ENCODE results near the gene SREBF1.
A peak's percentile ranks its signal among the peaks of the same experiment; 100 is the strongest.
"Not testable (repeated sequence)": the region's sequence is repeated elsewhere in the genome, so short reads cannot be mapped to it uniquely, and the experiment has no call there.

Gene SREBF1

DNA sequence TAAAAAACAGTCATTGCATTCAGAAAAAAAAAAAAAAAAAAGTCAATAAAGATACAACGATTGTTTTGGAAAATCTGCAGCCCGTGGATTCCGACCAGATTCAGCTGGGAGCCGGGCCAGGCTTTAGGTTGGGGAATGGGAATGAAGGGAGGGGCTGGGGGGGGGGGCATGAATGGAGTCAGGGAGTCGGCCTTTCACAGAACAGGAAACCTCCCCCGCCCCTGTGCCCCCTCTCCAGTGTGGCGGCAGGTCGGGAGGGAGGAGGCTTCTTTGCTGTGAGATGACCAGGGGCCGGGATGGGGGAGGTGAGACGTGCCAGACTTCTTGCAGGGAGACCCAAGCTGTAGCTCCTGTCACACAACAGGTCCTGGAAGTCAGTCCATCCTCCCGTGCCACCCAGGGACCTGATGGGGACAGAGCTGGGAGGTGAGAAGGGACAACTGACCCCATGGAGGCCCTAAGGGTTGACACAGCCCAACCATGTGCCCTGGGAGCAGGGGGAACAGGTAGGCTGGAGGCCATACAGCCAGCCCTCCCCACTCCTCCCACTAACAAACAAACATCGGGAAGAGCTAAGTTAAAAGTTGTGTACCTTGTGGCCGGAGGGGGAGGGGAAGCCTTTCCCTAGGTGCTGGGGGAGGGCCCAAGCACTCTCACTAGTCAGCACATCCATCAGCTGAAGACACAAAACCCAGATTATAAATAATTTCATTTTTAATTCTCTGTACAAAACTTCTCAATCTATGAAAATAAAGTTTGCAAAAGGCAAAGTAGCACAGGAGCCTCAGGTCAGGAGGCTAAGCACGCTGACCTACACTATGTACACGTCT, 25.2 kb downstream of the SREBF1 start:
- DNase-seq (ENCODE audit: low spot score): peak; percentile 79

DNA sequence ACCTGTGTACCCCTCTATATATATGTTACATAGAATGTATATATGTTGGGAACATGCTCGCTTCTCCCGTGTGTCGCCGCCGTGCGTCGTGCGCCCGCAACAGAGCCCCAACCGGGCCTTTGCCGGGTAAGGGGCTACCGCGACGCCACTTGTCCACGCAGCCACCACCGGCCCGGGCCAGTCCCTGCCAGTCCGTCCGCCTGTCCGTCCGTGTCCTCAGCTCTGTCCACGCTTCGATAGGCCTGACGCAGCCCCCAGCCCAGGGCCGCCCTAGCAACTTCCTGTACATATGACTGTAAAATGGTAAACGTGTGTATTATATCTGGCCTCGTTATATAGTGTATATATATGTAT, 25.9 kb downstream of the SREBF1 start:
- no peak for DNase-seq (ENCODE audit: low spot score)

DNA sequence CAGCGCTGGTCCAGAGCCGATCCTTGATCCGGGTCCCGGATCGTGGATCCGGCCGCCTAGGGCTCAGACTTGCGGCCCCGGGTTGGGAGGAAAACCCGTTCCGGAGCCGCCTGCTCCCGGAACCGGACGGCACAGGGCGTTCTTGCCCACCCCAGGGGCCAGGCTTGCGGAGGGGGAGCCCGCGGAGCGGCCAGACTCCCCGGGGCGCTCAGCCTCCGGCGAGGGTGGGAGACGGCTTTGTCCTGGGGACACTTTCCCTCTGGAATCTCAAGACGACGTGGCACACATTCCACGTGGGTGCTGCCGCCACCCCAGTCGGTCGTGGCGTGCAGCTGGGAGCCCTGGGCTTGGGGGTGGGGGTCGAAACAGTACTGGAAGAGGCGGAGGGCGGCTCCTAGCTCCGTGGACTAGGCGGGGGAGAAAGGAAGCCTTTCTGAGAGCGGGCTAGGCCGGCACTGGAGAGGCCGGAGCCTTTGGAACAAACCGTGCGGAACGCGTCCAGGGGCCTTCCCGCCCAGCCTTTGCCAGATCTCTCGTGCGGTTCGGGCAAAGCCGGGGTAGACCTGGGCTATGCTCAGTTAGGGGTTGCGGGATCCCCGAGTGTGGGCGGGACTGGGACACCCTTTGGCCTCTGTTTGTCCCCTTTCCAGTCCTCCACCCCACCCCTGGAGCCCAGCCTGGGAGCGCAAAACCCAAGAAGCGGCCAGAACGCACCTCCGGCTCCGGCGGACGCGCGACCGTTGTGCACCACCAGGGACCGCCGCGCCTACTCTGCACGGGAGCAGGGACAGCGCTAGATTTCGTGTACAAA, 26.5 kb downstream of the SREBF1 start:
- DNase-seq (ENCODE audit: low spot score): peak; percentile 85

DNA sequence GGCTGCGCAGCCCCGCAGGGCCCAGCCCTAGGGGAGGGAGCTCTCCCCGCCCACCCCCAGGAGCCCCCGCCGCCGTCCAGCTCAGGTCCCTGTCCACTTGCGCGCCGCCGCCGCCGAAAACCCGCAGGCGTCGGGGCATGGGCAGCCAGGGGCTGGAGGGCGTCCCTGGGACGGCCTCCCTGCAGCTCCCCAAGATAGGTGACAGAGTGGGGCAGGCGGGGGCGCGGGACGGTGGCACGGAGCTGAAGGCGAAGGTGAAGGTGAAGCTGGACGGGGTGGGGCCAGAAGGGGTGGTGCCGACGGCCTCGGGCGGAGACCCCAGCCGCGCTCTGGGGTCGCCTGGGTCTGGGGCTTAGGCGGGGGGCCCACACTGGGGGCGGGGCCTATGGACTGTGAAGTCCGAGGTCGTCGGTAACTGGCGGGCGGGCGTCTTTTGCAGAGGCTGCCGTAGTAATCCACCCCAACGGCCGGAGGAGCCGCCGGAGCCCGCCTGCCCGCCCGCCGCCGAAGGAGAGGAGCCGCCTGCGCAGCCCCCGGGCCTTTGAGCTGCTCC, 27.2 kb downstream of the SREBF1 start:
- DNase-seq (ENCODE audit: low spot score): no peak

DNA sequence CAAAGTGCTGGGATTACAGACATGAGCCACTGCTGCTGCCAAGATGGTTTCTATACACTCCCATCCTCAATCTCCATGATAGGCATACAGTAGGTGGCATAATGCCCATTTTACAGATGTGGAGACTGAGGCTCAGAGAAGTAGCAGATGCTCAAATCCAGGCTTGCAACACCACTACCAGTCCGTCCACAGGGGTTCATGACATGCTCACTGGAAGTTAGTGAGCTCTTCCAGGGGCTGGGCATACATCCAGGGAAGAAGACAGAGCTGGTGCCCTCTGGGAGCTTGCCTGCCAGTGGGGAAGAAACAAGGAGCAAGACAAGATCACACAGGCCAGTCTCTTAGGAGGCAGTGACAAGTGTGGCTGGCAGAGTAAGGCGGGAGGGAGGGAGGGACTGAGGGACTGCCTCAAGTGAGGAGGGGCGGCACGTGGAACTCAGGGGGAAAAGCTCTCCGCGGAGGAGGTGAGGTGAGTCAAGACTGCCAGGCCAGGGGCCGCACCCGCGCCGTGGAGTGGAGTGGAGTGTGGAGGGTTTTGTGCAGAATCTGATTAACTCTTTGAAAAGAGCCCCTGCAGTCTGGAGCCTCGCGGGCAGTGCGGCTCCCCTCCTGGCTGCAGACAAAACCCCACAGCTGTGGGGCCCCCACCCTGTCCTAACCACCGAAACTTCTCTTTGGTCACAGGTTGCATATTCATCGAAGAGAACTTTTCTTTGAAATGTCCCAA, 27.9 kb downstream of the SREBF1 start:
- no peak for DNase-seq (ENCODE audit: low spot score)

DNA sequence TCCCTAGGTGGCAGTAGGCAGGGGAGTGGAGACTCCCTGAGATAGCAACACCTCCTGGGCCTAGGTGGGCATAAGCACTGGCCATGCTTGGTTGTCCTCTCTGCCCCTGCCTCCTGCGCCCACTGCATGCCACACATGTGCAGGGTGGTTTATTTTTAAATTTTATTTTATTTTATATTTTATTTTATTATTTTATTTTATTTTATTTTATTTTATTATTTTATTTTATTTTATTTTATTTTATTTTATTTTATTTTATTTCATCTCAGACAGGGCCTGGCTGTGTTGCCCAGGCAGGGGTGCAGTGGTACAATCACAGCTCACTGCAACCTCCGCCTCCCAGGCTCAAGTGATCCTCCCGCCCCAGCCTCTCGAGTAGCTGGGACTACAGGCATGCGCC, 28.6 kb downstream of the SREBF1 start:
- not testable (repeated sequence) for DNase-seq (ENCODE audit: low spot score)

DNA sequence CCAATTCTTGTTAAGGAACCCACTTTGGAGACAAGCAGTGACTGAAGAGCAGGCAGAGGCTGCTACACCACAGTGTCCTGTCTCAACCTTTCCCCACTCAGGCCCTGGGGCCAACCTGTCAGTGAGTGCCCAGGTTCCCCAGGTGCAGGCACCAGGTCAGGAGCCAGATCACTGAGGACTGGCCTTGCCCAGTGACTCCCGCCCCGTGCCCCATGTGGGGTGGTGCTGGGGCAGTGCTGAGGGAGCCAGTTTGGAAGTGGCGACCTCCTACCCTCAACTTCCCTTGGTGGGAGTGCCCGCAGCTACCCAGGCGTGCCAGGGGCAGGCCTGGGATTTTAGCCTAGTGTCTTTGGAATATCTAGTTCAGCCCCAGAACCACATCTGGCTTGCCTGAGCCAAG, 29.3 kb downstream of the SREBF1 start:
- no peak for DNase-seq (ENCODE audit: low spot score)

DNA sequence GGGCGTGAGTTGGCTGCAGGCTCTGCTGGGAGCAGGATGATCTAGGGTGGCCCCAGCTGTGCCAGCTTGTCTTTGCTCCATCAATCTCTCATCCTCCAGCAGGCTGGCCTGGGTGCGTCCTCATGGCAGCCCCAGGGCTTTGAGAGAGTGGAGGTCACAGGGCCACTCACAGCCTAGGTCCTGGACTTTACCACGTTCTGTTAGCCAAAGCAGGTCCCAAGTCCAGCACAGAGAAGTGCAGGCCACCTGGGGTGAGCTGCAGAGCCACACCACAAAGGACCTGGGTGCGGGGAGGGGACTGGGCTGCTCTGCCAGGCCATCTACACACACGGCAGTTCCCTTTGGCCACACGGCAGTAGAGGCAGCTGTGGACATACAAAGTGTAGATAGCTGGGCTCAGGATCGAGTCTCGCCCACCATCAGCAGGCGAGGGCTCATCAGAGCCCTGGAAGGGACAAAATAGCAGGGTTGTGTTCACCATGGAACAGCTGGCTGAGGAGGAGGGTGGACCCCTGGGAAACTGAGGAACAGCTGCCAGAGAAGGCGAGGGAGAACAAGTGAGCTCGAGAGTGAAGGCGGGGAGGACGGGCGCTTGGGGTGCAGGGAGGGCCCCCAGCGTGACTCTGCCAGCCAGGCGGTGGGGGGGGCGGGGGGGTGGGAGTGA, 30.0 kb downstream of the SREBF1 start:
- DNase-seq (ENCODE audit: low spot score): no peak

DNA sequence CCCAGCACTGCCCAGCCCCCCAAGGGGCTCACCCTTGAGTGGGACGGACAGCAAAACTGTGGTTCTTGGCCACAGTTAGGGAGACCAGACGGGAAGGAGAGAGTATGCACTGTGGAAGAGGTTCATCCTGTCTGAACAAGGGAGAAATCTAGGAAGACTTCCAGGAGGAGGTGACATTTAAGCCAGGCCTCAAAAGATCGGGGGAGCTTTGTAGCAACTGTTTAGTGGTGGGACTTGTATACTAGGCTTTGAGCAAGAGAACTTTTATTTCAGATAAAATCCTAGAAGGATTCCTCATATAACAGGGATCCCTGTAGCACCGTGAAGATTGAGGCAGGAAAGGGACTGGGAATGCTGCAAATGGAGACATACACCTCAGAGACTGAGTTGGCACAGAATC, 30.8 kb downstream of the SREBF1 start:
- no peak for DNase-seq (ENCODE audit: low spot score)

DNA sequence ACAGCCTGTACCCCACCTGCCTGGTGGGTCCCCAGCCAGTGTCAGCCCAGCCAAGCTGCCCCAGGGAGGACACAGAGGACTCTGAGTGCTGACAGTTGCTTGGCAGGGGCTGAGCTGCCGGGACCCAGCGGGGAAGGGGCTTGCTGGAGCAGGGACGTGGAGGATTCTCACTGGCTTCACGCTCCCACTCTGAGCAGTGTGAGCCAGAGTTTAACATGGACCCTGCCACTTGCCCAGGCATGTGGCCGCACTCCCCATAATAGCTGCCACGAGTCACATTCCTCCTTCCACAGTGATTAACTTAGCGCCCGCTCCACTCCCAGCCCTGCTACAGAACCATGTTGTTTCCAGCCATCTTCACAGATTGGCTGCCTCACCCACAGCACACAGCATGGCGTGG, 31.2 kb downstream of the SREBF1 start:
- DNase-seq (ENCODE audit: low spot score): no peak

DNA sequence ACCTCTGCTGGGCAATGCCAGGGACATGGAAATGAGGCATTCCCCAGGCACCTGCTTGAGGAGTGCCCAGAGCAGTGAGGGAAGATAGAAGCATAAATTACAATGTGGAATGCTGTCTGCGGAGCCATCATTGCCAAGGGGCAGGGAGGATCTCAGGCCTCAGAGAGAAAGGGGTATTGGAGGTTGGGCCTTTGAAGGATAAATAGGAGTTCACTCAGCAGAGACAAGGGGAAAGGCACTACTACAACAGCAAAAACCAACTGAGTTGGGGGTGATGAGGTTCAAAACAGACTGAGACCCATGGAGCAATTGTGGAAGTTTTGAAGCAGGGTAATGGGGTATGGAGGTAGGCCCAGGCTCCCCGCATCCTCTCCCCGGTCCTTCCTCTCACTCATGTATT, 32.8 kb downstream of the SREBF1 start:
- DNase-seq (ENCODE audit: low spot score): no peak

DNA sequence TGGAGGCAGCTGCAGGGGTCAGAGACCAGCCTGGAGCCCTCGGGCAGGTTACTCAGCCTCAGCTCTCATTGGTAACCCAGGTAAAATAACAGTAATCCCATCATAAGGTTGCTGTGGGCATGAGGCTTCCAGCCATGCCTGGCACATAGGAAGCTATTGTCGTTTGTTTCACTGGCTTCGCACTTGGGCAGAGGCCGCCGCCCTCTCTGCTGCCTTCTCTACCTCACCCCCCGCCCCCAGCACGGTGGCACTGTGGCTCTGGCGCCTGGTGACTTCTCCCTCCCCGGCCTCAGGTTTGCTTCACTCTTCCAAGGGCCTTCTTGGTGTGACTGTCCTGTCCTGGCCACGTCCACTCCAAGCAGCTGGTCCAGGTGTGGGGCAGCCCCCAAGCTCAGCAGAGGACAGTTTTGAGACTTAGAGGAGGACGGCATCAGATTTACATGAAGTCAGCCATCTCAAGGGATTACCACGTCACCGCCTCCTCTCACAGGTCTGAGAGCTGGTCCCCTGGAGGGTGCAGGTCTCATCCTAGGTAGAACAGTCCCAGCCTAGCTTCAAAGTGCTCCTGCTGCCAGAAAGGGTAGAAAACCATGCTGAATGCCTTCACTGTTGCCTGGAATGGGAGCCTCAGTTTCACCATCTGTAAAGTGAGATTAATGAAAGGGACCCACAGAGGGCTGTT, 34.8 kb downstream of the SREBF1 start:
- no peak for DNase-seq (ENCODE audit: low spot score)

DNA sequence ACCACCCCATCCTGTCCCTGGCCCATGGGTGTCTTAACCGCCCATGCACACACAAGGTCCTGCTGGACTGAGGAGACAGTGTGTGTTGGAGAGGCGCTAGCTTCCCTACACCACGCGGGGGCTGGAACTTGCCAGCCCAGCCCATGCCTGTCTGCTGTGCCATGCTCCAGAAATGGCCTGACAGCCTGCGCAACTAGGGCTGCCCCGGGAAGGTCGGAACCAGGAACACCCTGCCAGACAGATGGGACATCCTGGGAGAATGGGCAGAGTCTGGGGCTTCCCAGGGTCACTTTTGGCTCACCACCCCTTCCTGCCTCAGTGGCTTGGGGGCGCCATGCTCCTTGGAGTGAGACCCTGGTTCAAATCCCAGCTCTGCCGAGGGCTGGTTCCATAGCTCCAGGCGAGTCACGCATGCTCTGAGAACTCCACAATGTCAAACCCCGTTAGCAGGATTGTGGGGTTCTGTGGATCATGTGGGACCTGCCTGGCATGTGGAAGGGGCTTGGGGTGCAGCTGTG, 36.2 kb downstream of the SREBF1 start:
- DNase-seq (ENCODE audit: low spot score): no peak

DNA sequence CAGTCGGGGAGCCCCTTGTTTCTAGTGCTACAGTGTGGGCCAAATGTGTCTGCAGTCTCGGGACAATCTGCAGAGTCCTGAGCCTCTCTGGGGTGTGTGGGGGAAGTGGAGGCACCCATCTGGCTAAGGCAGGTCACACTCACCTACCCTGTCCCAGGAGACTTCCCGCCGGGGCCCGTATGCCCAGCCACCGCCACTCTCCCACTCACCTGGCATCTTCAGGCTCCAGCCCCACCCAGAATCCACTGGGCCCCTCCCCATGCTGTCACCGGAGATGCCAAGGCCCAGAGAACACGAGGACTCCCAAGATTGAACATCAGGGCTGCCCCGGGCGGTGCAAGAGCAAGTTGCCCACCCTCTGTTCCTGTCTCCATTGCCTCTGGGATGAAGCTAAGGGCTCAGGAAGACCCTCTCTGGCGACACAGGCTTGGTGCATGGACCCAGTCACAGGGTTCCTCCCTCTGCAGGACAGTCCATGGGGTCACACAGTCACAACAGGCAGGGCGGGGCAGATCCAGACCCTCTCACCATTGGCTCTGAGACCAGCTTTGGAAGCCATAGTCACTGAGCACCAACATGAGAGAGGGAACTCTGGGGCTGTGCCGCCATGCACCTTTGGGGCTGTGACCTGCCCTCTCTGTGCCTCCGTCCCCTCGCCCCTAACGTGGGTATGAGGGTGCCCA, 38.1 kb downstream of the SREBF1 start:
- DNase-seq (ENCODE audit: low spot score): no peak

DNA sequence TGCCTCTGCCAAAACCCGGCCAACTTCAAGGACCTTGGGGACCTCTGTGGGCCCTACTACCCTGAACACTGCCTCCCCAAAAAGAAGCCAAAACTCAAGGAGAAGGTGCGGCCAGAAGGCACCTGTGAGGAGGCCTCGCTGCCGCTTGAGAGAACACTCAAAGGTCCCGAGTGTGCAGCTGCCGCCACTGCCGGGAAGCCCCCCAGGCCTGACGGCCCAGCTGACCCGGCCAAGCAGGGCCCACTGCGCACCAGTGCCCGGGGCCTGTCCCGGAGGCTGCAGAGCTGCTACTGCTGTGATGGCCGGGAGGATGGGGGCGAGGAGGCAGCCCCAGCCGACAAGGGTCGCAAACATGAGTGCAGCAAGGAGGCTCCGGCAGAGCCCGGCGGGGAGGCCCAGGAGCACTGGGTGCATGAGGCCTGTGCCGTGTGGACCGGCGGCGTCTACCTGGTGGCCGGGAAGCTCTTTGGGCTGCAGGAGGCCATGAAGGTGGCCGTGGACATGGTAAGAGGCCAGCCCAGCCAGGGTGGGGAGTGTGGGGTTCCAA, 38.7 kb downstream of the SREBF1 start:
- no peak for DNase-seq (ENCODE audit: low spot score)

DNA sequence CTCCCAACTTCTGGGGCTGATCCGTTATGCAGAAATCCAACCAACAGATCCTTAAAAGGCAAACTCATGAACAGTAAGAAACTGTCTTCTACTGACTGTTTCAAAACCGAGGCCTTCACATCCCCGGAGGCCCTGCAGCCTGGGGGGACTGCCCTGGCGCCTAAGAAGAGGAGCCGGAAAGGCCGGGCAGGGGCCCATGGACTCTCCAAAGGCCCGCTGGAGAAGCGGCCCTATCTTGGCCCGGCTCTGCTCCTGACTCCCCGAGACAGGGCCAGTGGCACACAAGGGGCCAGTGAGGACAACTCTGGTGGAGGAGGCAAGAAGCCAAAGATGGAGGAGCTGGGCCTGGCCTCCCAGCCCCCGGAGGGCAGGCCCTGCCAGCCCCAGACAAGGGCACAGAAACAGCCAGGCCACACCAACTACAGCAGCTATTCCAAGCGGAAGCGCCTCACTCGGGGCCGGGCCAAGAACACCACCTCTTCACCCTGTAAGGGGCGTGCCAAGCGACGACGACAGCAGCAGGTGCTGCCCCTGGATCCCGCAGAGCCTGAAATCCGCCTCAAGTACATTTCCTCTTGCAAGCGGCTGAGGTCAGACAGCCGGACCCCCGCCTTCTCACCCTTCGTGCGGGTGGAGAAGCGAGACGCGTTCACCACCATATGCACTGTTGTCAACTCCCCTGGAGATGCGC, 39.5 kb downstream of the SREBF1 start:
- DNase-seq (ENCODE audit: low spot score): no peak

DNA sequence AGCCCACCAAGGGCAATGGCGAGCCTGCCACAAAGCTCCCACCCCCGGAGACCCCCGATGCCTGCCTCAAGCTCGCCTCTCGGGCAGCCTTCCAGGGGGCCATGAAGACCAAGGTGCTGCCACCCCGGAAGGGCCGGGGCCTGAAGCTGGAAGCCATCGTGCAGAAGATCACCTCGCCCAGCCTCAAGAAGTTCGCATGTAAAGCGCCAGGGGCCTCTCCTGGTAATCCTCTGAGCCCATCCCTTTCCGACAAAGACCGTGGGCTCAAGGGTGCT, 40.1 kb downstream of the SREBF1 start:
- no peak for DNase-seq (ENCODE audit: low spot score)

DNA sequence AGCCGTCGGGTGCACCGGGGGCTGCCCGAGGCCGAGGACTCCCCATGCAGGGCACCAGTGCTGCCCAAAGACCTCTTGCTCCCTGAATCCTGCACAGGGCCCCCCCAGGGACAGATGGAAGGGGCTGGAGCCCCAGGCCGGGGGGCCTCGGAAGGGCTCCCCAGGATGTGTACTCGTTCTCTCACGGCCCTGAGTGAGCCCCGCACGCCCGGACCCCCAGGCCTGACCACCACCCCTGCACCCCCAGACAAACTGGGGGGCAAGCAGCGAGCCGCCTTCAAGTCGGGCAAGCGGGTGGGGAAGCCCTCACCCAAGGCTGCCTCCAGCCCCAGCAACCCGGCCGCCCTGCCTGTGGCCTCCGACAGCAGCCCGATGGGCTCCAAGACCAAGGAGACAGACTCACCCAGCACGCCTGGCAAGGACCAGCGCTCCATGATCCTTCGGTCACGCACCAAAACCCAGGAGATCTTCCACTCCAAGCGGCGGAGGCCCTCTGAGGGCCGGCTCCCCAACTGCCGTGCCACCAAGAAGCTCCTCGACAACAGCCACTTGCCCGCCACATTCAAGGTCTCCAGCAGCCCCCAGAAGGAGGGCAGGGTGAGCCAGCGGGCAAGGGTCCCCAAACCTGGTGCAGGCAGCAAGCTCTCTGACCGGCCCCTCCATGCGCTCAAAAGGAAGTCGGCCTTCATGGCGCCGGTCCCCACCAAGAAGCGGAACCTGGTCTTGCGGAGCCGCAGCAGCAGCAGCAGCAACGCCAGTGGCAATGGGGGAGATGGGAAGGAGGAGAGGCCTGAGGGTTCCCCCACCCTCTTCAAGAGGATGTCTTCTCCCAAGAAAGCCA, 40.6 kb downstream of the SREBF1 start:
- no peak for DNase-seq (ENCODE audit: low spot score)

DNA sequence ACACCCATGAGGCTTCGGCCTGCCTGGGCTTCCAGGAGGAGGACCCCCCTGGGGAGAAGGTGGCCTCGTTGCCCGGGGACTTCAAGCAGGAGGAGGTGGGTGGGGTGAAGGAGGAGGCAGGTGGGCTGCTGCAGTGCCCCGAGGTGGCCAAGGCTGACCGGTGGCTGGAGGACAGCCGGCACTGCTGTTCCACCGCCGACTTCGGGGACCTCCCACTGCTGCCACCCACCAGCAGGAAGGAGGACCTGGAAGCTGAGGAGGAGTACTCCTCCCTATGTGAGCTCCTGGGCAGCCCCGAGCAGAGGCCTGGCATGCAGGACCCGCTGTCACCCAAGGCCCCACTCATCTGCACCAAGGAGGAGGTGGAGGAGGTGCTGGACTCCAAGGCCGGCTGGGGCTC, 41.5 kb downstream of the SREBF1 start:
- DNase-seq (ENCODE audit: low spot score): no peak

All from left forelimb (tissue), 1 donor.